Activated naive CD4-positive, alpha-beta T cell treated with anti-CD3 and anti-CD28 coated beads for 36 hours (primary cell): Measurements from ENCODE around the gene NEFH. TPM values are rescaled to one million over a fixed set of nuclear protein-coding genes. Genes with fewer than 3 reads are reported as not detected.
"Not testable (repeated sequence)": the region's sequence is repeated elsewhere in the genome, so short reads cannot be mapped to it uniquely, and the experiment has no call there.

Experiments used
- CTCF ChIA-PET: fragments of 350-600 bp; sonication (Branson Sonifier 250); formaldehyde crosslinking; loops from one replicate; lab custom pipeline; 2021; ENCODE audit warnings: antibody characterized with exemption; lab: Charles Lee
- DNase-seq: peaks from one replicate; pipeline ENCODE4 v3.0.0-alpha.2; 2020
- H3K27ac Mint-ChIP-seq: one replicate; pipeline ENCODE4 v1.8.0; 2021; ENCODE audit warnings: mild to moderate bottlenecking, mixed read lengths
- H3K27me3 Mint-ChIP-seq: one replicate; pipeline ENCODE4 v1.8.0; 2021; ENCODE audit warnings: low read depth, mixed read lengths
- H3K36me3 Mint-ChIP-seq: one replicate; pipeline ENCODE4 v1.8.0; 2021; ENCODE audit warnings: low read depth, mixed read lengths
- H3K4me1 Mint-ChIP-seq: one replicate; pipeline ENCODE4 v1.8.0; 2021; ENCODE audit warnings: low read depth, mixed read lengths
- H3K4me3 Mint-ChIP-seq: one replicate; pipeline ENCODE4 v1.8.0; 2021; ENCODE audit warnings: mild to moderate bottlenecking, moderate library complexity, mixed read lengths
- H3K9me3 Mint-ChIP-seq: one replicate; pipeline ENCODE4 v1.8.0; 2021; ENCODE audit warnings: mixed read lengths
- intact Hi-C: fragments of 100-400 bp; cut with micrococcal nuclease; formaldehyde crosslinking; loops from one replicate; pipeline ENCODE4 v1.15.1; 2023
- total RNA-seq, 2 experiments: library from RNA; stranded (reverse); gene quantifications; one replicate each; pipeline ENCODE4 v1.2.3, GENCODE V29; 2021

NEFH gene
- 1 to 10 TPM; 2.5 to 3.5 TPM for total RNA-seq

- CTCF ChIA-PET = interaction anchor here (0.6 kb wide), 1 partner anchor 11 kb away, joined by 3 read pairs; no protein-coding TSS in a partner anchor
Measured at GRCh38 chr22:29479417-29480261, at the start of gene NEFH. Gene NEFH (plus strand): TSS chr22:29480218. CDS start chr22:29480263, 45 bp downstream.

GRCh38 chr22:29431986-29432385, 48.0 kb upstream of the NEFH start:
- H3K4me3 Mint-ChIP-seq = no peak overlapping the region
- peaks cover 10% of the 10 kb centered on the region for H3K27me3 Mint-ChIP-seq
- H3K36me3 Mint-ChIP-seq = no peaks in the 10 kb centered on the region
- H3K9me3 Mint-ChIP-seq = no peaks in the 10 kb centered on the region
- no peak for DNase-seq
- H3K4me1 Mint-ChIP-seq = no peaks in the 10 kb centered on the region
- H3K27ac Mint-ChIP-seq = no peak overlapping the region
- intact Hi-C loops = no loop called here
- CTCF ChIA-PET = interaction anchor here (1.6 kb wide), 1 partner anchor 19 kb away, joined by 3 read pairs; no protein-coding TSS in a partner anchor

More at GRCh38 chr22:29479417-29480261, at the start of gene NEFH:
- Mint-ChIP-seq H3K9me3 (no peaks in the 10 kb centered on the region), H3K27ac (no peak within 1 kb of the TSS), H3K4me3 (peak within 1 kb of the TSS; percentile 49), H3K4me1 (peaks cover 12% of the 10 kb centered on the region), H3K27me3 (peaks cover 42% of the 10 kb centered on the region), H3K36me3 (no peaks in the 10 kb centered on the region)
- intact Hi-C loops = no loop called here
- DNase-seq = no peak

GRCh38 chr22:29433856-29434255, 46.2 kb upstream of the NEFH start:
- CTCF ChIA-PET = interaction anchor here (0.8 to 1.1 kb wide), 2 partner anchors 37 to 41 kb away, joined by 3 read pairs; no protein-coding TSS in a partner anchor
- H3K27me3 Mint-ChIP-seq = peaks cover 10% of the 10 kb centered on the region
- no peak overlapping the region for H3K27ac Mint-ChIP-seq
- no peak for DNase-seq
- no peaks in the 10 kb centered on the region for H3K36me3 Mint-ChIP-seq
- no peaks in the 10 kb centered on the region for H3K9me3 Mint-ChIP-seq
- no peak overlapping the region for H3K4me3 Mint-ChIP-seq
- intact Hi-C loops = no loop called here
- H3K4me1 Mint-ChIP-seq = no peaks in the 10 kb centered on the region

GRCh38 chr22:29434288-29434687, 45.7 kb upstream of the NEFH start:
- Mint-ChIP-seq H3K27ac (no peak overlapping the region), H3K4me1 (no peaks in the 10 kb centered on the region)
- CTCF ChIA-PET = interaction anchor here (1.1 kb wide), 1 partner anchor 42 kb away, joined by 3 read pairs; no protein-coding TSS in a partner anchor

GRCh38 chr22:29435236-29436136, 44.5 kb upstream of the NEFH start:
- no peak overlapping the region for H3K4me3 Mint-ChIP-seq
- H3K9me3 Mint-ChIP-seq = no peaks in the 10 kb centered on the region
- intact Hi-C loops = no loop called here
- no peak for DNase-seq
- no peaks in the 10 kb centered on the region for H3K4me1 Mint-ChIP-seq
- CTCF ChIA-PET = interaction anchor here (0.6 kb wide), 1 partner anchor 39 kb away, joined by 3 read pairs; no protein-coding TSS in a partner anchor
- H3K27ac Mint-ChIP-seq = no peak overlapping the region
- no peaks in the 10 kb centered on the region for H3K36me3 Mint-ChIP-seq
- H3K27me3 Mint-ChIP-seq = peaks cover 8% of the 10 kb centered on the region

More at GRCh38 chr22:29434288-29434687, 45.7 kb upstream of the NEFH start:
- DNase-seq = no peak
- Mint-ChIP-seq H3K4me3 (no peak overlapping the region), H3K36me3 (no peaks in the 10 kb centered on the region), H3K27me3 (peaks cover 10% of the 10 kb centered on the region), H3K9me3 (no peaks in the 10 kb centered on the region)
- intact Hi-C loops = no loop called here

GRCh38 chr22:29438283-29438682, 41.7 kb upstream of the NEFH start, which contains the start of gene RFPL1:
Gene RFPL1 (plus strand): TSS chr22:29438583.
- H3K36me3 Mint-ChIP-seq, DNase-seq, H3K4me3 Mint-ChIP-seq, CTCF ChIA-PET, H3K27ac Mint-ChIP-seq, H3K4me1 Mint-ChIP-seq, intact Hi-C loops, H3K9me3 Mint-ChIP-seq, H3K27me3 Mint-ChIP-seq: not testable (repeated sequence)

- Mint-ChIP-seq H3K4me1 (no peaks in the 10 kb centered on the region), H3K4me3 (no peak overlapping the region), H3K27me3 (no peaks in the 10 kb centered on the region), H3K36me3 (no peaks in the 10 kb centered on the region), H3K27ac (no peak overlapping the region), H3K9me3 (no peaks in the 10 kb centered on the region)
- CTCF ChIA-PET = no interaction called here
- intact Hi-C loops = no loop called here
- no peak for DNase-seq
Measured at GRCh38 chr22:29442976-29443375, 37.0 kb upstream of the NEFH start.

GRCh38 chr22:29443452-29443851, 36.6 kb upstream of the NEFH start:
- DNase-seq = no peak
- H3K4me1 Mint-ChIP-seq = no peaks in the 10 kb centered on the region
- H3K4me3 Mint-ChIP-seq = no peak overlapping the region
- H3K27ac Mint-ChIP-seq = no peak overlapping the region
- H3K9me3 Mint-ChIP-seq = no peaks in the 10 kb centered on the region
- no peaks in the 10 kb centered on the region for H3K36me3 Mint-ChIP-seq
- H3K27me3 Mint-ChIP-seq = no peaks in the 10 kb centered on the region
- intact Hi-C loops = no loop called here
- CTCF ChIA-PET = no interaction called here

GRCh38 chr22:29443861-29444792, 35.9 kb upstream of the NEFH start:
- CTCF ChIA-PET = interaction anchor here (0.7 kb wide), 1 partner anchor 317 kb away, joined by 3 read pairs; no protein-coding TSS in a partner anchor
- Mint-ChIP-seq H3K4me3 (no peak overlapping the region), H3K36me3 (no peaks in the 10 kb centered on the region), H3K9me3 (no peaks in the 10 kb centered on the region), H3K4me1 (no peaks in the 10 kb centered on the region), H3K27ac (no peak overlapping the region), H3K27me3 (no peaks in the 10 kb centered on the region)
- intact Hi-C loops = no loop called here
- DNase-seq = no peak

- no peak for DNase-seq
- no peaks in the 10 kb centered on the region for H3K27me3 Mint-ChIP-seq
- H3K27ac Mint-ChIP-seq = no peak overlapping the region
- CTCF ChIA-PET = no interaction called here
- intact Hi-C loops = no loop called here
- no peaks in the 10 kb centered on the region for H3K4me1 Mint-ChIP-seq
- H3K9me3 Mint-ChIP-seq = no peaks in the 10 kb centered on the region
- no peaks in the 10 kb centered on the region for H3K36me3 Mint-ChIP-seq
- H3K4me3 Mint-ChIP-seq = no peak overlapping the region
Measured at GRCh38 chr22:29445508-29445907, 34.5 kb upstream of the NEFH start.

GRCh38 chr22:29447906-29448305, 32.1 kb upstream of the NEFH start:
- no peaks in the 10 kb centered on the region for H3K9me3 Mint-ChIP-seq

More at GRCh38 chr22:29447906-29448305, 32.1 kb upstream of the NEFH start:
- Mint-ChIP-seq H3K36me3 (no peaks in the 10 kb centered on the region), H3K4me3 (no peak overlapping the region), H3K27me3 (no peaks in the 10 kb centered on the region), H3K4me1 (no peaks in the 10 kb centered on the region), H3K27ac (no peak overlapping the region)
- intact Hi-C loops = no loop called here
- CTCF ChIA-PET = no interaction called here
- no peak for DNase-seq
